ENCODE data around the gene TDRD1. TPM values are rescaled to one million over a fixed set of nuclear protein-coding genes. Genes with fewer than 3 reads are reported as not detected.

TDRD1 gene
- polyA plus RNA-seq, 1 experiment, result not detected

DNA sequence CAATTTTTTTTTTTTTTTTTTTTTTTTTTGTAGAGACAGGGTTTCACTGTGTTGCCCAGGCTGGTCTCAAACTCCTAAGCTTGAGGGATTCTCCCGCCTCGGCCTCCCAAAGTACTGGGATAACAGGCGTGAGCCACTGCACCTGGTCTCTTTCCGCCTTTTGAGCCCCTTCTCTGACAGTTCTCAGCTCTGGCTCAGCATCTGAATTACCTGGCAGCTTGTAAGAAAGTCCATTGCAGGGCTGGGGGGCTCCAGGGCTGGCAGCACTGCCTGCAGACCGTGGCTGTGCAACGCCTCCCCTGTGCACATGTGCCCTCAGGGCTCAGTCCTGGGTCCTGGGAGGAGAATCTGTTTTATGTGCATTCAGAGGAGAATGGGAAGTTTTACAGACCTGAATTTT, 97.5 kb downstream of the TDRD1 start:
- Histone ChIP-seq H3K9me3 (ENCODE audit: control insufficient read depth, insufficient read depth, low read length) (no peaks in the 10 kb centered on the region; the same call in 1 of the 2 replicates), H3K27ac (ENCODE audit: low read depth, low read length) (no peak overlapping the region), H3K4me3 (ENCODE audit: low read depth, low read length) (no peak overlapping the region), H3K27me3 (ENCODE audit: control insufficient read depth, insufficient read depth, low read length) (peaks cover 12% of the 10 kb centered on the region)
- ChIA-PET CTCF (no interaction called here), POLR2A (no interaction called here)
- TF ChIP-seq, protein P1, sequence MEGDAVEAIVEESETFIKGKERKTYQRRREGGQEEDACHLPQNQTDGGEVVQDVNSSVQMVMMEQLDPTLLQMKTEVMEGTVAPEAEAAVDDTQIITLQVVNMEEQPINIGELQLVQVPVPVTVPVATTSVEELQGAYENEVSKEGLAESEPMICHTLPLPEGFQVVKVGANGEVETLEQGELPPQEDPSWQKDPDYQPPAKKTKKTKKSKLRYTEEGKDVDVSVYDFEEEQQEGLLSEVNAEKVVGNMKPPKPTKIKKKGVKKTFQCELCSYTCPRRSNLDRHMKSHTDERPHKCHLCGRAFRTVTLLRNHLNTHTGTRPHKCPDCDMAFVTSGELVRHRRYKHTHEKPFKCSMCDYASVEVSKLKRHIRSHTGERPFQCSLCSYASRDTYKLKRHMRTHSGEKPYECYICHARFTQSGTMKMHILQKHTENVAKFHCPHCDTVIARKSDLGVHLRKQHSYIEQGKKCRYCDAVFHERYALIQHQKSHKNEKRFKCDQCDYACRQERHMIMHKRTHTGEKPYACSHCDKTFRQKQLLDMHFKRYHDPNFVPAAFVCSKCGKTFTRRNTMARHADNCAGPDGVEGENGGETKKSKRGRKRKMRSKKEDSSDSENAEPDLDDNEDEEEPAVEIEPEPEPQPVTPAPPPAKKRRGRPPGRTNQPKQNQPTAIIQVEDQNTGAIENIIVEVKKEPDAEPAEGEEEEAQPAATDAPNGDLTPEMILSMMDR (IDR thresholded peaks at IDR 0.05; ENCODE audit: low read depth, low read length), result no peak
- DNase-seq (ENCODE audit: low read depth, low spot score), result no peak

DNA sequence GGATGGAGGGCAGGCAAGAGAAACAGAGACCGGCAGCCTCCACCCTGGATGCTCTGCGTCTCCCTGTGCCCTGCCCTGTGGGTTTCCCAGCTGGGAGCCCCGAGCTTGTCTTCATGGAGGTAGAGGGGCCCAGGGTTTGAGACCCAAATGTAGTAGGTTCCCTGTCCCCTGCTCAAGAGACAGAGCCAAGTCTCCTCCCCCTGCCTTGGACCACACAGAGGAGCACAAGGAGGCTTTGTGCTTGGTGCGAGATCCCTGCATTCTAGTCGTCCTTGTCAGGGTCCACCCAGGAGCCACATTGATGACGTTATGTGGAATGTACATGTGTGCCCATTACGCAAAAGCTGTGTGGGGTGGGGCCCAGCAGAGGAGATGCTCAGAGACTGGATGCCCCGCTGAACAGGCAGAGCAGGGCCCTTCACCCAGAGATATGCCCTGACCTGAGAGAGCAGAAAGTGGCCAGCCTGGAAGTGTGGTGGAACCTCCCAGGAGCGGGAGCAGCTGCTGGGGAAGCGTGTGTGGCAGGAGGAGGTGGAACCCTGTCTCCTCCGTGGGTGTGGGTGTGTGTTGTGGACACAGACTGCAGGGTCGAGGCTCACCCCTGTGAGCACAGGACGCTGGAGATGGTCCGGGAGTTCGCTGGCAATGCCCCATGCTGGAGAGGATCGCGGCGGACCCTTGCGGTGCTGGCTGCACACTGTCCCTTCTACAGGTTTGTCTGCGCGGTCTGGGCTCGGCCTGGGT, 99.2 kb downstream of the TDRD1 start:
- Histone ChIP-seq H3K9me3 (ENCODE audit: control insufficient read depth, insufficient read depth, low read length) (no peaks in the 10 kb centered on the region; the same call in 1 of the 2 replicates), H3K27me3 (ENCODE audit: control insufficient read depth, insufficient read depth, low read length) (peaks cover 14% of the 10 kb centered on the region), H3K27ac (ENCODE audit: low read depth, low read length) (no peak overlapping the region), H3K4me3 (ENCODE audit: low read depth, low read length) (no peak overlapping the region)
- ChIA-PET CTCF (no interaction called here), POLR2A (no interaction called here)
- DNase-seq (ENCODE audit: low read depth, low spot score), result no peak
- TF ChIP-seq, protein P1 (IDR thresholded peaks at IDR 0.05; ENCODE audit: low read depth, low read length), result no peak

DNA sequence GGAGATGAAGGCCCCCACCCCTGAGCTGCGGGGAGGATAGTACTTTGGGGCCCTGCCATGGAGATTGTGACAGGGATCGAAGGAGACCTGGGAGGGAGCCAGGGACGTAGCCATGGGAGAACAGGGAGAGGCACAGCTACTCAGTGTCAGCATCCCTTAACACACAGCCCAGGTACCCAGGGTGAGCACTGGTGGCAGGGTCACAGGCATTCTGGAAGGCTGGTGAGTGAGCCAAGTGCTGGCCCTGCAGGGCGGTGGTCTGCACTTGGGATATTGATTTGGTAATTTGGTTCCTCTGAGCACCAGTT, 99.7 kb downstream of the TDRD1 start:
- CTCF ChIA-PET, result no interaction called here
- Histone ChIP-seq H3K9me3 (ENCODE audit: control insufficient read depth, insufficient read depth, low read length) (no peaks in the 10 kb centered on the region; the same call in 1 of the 2 replicates), H3K4me3 (ENCODE audit: low read depth, low read length) (no peak overlapping the region), H3K27ac (ENCODE audit: low read depth, low read length) (no peak overlapping the region), H3K27me3 (ENCODE audit: control insufficient read depth, insufficient read depth, low read length) (peaks cover 16% of the 10 kb centered on the region)
- DNase-seq (ENCODE audit: low read depth, low spot score), result no peak
- TF ChIP-seq, protein P1 (IDR thresholded peaks at IDR 0.05; ENCODE audit: low read depth, low read length), result no peak
- POLR2A ChIA-PET, result no interaction called here

GRCh38 chr10:114279289-114279688, 100.1 kb downstream of the TDRD1 start:
- H3K27me3 ChIP-seq (ENCODE audit: control insufficient read depth, insufficient read depth, low read length), result peaks cover 16% of the 10 kb centered on the region
- H3K27ac ChIP-seq (ENCODE audit: low read depth, low read length), result no peak overlapping the region
- POLR2A ChIA-PET, result no interaction called here
- DNase-seq (ENCODE audit: low read depth, low spot score), result no peak
- TF ChIP-seq, protein P1 (IDR thresholded peaks at IDR 0.05; ENCODE audit: low read depth, low read length), result no peak
- CTCF ChIA-PET, result no interaction called here
- no peak overlapping the region for H3K4me3 ChIP-seq (ENCODE audit: low read depth, low read length)
- H3K9me3 ChIP-seq (ENCODE audit: control insufficient read depth, insufficient read depth, low read length), result no peaks in the 10 kb centered on the region; the same call in 1 of the 2 replicates

- no peak for DNase-seq (ENCODE audit: low read depth, low spot score)
- H3K9me3 ChIP-seq (ENCODE audit: control insufficient read depth, insufficient read depth, low read length), result no peaks in the 10 kb centered on the region; the same call in 1 of the 2 replicates
- peaks cover 22% of the 10 kb centered on the region for H3K27me3 ChIP-seq (ENCODE audit: control insufficient read depth, insufficient read depth, low read length)
- TF ChIP-seq, protein P1 (IDR thresholded peaks at IDR 0.05; ENCODE audit: low read depth, low read length), result no peak
- CTCF ChIA-PET, result no interaction called here
- no peak overlapping the region for H3K4me3 ChIP-seq (ENCODE audit: low read depth, low read length)
- H3K27ac ChIP-seq (ENCODE audit: low read depth, low read length), result no peak overlapping the region
- POLR2A ChIA-PET, result no interaction called here
Observed at GRCh38 chr10:114279901-114280644, 100.9 kb downstream of the TDRD1 start.

Measured in AG04450 (cell line).